Tongue (tissue), 2 donors: ENCODE measurements around the gene INO80. TPM values are rescaled to one million over a fixed set of nuclear protein-coding genes. Genes with fewer than 3 reads are reported as not detected.
"Not testable (repeated sequence)": the region's sequence is repeated elsewhere in the genome, so short reads cannot be mapped to it uniquely, and the experiment has no call there.

Experiments
- DNase-seq: peaks from one replicate; pipeline ENCODE4 v3.0.0-alpha.2; 2015
- total RNA-seq: library from RNA; depleted of rRNA; stranded (reverse); fragments of >200 nt; gene quantifications from one replicate; pipeline ENCODE4 v1.2.3, GENCODE V29; 2014

INO80 gene
- total RNA-seq, 1 donor from 2014 or later, result 33.4 TPM

DNA sequence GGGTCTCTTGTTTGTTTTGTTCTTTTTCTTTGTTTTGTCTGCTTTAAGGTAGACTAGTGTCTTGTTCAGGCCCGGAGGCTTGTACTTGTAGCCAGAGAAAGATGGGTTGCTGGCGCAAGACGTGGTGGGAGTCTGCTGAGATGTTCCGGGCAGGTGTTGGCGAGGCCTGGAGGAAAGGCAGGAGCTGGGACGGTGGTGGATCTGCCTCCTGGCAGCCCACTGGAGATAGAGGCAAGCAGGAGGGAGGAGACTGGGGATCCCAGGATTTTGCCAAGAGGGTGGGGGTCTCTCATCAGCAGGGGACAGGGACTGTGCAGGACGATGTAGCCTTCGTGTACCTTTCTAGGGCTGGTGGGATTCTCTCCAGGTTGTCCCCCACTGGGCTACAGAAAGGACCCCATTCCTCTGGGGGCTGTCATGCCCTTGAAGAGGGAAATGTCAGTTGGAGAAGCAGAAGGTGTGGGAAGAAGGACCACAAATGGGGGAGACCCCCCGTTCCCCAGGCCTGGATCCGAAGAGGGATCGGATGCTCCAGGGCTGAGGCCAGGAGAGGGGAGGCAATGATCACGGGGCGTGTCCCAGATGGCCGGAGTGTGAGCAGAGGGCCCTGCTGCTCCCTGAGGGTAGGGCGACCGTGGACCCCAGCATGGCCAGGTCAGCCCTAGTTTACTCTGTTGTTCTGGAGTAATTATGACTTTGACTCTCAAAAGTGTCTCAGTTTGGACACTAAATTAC, 155.8 kb downstream of the INO80 start:
- no peak for DNase-seq

DNA sequence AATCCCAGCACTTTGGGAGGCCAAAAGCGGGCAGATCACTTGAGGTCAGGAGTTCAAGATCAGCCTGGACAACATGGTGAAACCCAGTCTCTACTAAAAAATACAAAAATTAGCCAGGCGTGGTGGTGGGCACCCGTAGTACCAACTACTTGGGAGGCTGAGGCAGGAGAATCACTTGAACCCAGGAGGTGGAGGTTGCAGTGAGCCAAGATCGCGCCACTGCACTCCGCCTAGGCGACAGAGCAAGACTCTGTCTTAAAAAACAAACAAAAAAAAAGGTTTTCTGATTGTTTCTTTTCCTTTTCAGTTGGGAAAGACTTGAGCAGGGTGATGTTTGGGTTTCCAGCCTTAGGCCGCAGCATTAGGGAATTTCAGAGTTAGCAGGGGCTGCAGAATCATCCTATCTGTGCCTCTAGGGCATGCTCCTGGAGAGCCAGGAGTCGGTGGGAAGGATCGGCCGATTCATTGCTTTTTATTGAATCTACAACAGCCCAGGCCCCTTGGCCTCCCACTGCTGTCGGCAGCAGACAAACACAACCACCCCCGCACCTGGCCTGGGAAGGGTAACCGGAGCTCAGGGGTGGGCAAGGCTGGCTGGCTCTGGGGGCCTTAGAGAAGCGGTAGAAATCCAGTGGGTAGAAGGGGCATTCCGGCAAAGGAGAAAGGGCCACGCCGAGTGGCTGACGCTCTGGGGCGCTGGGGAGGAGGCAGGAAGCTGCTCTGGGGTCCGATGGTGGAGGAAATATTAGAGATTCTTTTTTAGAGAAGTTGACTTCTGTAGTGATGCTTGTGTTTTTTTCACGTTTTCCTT, 156.5 kb downstream of the INO80 start:
- no peak for DNase-seq

DNA sequence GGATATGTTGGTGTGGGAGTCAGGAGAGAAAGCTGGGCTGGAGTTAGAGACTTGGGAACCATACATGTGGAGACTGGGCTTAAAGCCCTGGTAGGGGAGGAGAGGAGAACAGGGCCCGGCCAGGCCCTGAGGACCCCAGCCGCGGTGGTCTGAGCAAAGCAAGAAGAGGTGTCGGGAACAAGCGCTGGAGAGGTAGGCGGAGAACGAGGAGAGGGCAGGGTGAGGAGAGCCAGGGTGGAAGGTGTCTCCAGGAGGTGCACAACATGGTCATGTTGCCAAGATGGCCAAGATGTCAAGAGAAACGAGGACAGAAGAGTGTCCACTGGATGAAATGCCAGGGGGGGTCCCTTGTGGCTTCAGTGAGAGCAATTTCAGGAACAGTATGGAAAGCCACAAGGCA, 157.4 kb downstream of the INO80 start:
- no peak for DNase-seq

DNA sequence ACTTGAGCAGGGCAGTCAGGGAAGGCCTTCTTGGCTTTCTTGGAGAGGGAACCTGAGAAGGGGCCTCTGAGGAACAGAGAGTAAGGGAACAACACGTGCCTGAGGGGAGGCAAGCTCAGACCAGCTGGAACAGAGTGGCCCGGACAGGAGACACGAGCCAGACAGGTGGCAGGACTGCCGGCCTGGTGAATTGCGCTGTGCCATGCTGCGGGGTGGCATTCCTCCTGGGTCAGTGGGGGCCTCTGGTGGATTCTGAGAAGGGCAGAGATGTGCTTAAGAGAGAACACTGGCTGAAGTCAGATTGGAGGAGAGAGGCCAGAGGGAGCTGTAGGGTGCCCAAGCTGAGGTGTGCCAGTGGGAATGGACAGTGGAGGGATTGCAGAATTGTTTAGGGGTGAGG, 157.9 kb downstream of the INO80 start:
- peak; percentile 81 for DNase-seq

DNA sequence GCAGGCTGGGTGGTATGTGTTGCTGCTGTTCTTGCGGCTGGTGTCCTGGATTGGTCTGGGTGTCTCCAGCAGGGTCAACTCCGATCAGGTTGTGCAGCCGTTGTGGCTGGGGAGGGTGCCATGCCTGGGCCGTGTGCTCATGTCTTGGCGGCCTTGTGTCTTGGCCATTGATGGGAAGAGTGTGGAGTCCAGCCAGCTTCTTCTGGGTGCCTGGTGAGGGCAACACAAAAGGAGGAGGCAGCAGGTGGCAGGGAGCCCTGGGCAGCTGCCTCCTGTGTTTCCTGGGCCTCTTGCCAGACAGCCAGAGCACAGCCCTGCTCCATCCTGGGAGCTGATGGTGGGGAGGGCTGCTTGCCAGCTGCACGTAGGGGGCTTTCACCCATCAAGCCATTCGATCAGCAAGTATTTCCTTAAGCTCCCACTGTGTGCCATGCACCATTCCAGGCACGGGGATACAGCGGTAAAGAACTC, 158.5 kb downstream of the INO80 start:
- DNase-seq, result peak; percentile 93

DNA sequence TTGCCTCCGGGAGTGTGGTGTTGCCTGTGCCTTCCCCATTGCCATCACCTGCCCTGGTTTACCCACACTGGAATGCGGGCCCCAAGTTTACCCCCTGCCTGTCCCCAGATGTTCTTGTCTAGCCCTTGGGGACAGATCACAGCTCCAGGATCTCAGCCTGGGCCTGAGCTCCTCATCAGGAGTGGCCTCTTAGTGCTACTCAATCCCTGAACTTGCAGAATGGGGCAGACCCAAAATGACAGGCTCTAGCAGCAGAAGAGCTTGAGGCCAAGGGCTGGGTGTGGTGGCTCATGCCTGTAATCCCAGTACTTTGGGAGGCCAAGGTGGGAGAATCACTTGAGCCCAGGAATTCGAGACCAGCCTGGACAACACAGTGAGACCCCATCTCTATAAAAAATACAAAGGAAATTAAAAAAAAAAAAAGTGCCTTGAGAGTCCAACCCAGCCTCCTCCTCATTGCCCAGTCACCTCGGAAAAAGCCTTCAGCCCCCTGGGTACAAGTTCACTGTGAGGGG, 159.0 kb downstream of the INO80 start:
- DNase-seq, result no peak

DNA sequence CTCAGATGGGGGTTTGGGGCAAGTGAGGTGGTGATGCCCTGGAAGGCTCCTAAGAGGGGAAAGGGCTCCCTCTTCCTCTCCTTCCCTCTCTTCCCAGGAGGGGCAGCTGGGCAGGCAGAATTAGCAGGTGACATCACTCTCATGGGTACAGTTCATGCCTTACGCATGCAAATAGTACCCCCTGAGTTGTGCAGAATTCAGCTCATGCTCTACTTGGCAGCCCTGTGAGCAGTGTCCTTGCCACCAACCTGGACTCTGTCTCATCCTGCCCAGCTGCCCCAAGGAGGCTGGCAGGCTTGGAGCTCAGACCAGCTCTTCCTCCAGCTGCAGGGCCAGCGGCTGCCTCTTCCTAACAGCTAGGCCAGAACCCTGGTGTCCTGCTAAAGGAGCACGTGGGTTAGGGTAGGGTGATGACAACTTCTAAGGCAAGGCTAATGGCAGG, 159.5 kb downstream of the INO80 start:
- peak; percentile 60 for DNase-seq

DNA sequence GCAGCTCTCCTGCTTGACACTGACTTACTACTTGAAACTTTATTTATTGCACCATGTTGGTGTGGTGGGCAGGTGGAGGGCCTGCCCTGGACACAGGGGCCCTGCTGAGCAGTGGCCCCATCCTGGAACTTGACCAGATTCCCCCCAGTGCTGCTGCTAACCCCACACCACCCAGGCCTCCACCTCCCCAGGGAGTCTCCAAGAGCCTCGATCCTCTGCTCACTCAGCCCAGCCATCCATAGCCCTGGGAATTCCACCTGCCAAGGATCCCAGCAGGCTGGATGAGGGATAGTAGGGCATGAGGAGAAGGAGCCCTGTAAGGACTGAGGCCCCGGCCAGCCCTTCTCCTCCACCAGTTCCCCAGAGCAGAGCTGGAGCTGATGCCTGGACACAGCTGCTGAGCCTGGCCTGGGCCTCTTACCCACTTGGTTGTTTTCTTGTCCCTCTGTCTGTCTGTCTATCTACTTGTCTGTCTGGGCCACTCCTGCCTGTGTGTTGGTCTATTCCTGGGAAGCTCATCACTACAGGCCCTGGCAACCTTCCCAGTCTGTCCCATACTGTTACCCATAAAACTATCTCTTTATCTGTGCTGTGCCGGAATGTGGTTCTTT, 160.0 kb downstream of the INO80 start:
- DNase-seq, result peak; percentile 50

DNA sequence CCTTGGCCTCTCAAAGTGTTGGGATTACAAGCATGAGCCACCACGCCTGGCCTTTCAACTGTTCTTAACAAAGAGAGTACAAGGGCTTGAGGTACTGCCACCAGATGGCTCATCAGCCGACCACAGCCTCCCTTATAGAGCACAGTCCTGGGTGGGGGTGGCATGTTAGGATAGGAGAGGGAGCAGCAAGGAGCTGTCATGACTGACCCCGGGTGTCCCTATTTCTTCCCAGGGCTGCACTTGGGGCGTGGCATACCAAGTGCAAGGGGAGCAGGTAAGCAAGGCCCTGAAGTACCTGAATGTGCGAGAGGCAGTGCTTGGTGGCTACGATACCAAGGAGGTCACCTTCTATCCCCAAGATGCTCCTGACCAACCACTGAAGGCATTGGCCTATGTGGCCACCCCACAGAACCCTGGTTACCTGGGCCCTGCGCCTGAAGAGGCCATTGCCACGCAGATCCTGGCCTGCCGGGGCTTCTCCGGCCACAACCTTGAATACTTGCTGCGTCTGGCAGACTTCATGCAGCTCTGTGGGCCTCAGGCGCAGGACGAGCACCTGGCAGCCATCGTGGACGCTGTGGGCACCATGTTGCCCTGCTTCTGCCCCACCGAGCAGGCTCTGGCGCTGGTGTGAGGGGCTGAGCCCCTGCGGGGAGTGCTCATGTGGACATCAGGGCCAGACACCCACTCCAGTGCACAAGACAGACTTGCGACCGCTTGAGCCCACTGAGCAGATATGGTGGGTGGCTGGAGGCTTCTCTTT, 160.8 kb downstream of the INO80 start:
- no peak for DNase-seq

DNA sequence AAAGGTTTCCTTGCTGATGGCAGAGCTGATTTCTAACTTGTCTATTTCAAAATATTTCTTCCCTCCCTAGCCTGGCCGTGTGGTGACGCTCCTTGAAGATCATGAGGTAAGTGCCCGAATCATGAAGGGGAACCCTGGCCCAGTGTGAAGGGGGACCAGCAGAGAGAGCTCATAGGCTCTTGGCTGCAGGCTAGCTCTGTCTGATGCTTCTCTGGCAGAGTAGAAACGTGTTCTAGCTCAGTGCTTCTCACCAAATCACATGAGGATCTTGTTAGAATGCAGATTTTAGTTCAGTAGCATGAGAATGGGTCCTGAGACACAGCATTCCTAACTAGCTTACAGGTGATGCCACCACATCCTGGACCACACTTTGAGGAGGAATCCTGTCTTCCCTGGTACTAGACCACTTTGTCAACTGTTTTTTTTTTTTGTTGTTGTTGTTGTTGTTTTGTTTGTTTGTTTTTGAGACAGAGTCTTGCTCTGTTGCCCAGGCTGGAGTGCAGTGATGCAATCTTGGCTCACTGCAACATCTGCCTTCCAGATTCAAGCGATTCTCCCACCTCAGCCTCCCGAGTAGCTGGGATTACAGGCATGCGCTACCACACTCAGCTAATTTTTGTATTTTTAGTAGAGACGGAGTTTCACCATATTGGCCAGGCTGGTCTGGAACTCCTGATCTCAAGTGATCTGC, 161.8 kb downstream of the INO80 start:
- not testable (repeated sequence) for DNase-seq

DNA sequence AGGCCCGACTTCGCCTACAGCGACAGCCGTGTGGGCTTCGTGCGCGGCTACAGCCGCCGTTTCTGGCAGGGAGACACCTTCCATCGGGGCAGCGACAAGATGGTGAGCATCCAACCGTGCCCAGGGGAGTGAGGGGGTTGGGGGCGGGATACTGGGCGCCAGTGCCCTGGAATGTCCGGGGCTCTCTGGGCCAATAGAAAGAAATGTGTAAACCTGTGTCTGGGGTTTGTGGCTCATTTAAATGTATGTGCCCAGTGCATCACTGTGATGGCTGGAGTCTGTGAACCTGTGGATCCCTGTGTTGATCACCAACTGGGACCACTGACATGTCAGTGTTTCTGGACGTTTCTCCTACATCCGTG, 162.4 kb downstream of the INO80 start:
- DNase-seq, result no peak

DNA sequence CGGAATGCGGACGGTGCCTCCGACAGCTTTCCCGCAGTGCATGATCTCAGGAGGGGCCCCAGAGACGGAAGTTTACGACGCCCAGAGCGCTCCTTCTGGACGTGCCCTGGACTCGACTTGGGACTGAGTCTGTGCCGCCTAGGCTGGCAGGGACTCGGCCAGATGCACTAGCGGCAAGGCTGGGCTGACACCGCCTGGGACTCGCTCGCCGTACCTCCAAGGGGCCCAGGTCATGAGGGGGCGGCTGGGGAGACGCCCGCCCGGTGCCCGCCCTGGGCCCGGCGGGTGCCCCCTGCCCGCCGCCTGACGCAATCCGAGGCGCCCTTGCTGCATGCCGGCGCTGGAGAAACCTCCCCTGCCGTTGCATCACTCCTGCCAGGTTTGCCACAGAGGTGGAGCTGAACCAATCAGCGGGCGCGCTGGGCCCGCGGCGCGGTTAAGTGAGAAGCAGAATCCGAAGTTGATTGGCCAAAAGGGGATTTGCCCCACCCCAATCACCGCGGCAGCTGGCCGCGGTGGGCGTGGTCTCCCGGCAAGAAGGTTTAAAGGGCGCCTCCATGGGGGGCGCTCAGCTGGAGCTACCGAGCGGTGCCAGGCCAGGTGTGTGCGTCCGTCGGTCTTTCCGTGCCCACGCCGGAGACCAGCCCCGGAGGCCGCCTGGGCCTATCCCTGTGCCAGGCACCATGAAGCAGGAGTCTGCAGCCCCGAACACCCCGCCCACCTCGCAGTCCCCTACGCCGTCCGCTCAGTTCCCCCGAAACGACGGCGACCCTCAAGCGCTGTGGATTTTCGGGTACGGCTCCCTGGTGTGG, 163.0 kb downstream of the INO80 start, which contains the start of gene CHAC1:
CHAC1 (plus strand) TSS at position 571 of the 812 bp plus-strand sequence; CDS start at position 684, 113 bp downstream.
- DNase-seq, result peak; percentile 93

DNA sequence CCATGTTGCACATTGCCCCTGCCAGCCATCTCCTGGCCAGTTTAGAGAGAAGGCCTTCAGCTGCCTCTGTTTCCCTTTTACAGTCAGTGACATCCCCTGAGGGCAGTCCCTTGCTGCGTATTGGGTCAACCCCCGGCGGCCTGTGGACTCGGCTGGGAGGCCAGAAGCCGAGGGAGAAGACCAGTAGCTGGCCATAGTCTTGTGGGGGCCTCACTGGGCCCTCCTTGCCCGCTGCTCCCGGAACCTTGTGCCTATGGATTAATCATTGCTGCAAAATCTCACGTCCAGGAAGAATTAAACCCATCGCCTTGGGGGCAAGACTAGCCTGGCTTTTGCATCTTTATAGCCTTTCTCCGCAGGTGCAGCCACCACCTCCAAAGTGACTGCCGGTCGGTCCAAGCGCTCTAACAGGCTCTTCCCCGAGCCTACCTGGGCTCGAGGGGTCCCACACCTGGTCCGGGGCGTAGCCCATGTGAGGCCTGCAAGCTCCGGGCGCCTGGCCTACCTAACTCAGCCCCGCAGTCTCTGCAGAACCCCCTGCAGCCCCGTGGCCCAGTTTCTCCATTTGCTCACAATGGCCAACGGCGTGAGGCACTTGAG, 163.7 kb downstream of the INO80 start:
- no peak for DNase-seq

DNA sequence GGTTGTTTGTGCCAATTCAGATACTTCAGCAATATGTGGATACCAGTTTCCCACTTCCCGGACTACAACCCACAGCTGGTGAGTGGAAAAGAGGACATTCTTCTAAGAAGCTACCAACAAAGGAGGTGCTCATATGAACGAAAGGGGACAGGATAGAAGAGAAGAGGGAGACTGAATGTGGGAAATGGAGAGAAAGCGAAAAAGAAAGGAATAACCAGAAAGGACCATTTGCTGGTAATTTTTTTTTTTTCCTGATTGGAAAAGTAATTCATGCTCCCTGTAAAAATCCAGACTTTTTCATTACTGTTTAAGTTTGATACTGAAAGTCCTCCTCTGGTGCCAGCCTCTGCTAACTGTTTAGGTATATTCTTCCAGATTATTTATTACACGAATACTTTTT, 164.3 kb downstream of the INO80 start:
- no peak for DNase-seq

DNA sequence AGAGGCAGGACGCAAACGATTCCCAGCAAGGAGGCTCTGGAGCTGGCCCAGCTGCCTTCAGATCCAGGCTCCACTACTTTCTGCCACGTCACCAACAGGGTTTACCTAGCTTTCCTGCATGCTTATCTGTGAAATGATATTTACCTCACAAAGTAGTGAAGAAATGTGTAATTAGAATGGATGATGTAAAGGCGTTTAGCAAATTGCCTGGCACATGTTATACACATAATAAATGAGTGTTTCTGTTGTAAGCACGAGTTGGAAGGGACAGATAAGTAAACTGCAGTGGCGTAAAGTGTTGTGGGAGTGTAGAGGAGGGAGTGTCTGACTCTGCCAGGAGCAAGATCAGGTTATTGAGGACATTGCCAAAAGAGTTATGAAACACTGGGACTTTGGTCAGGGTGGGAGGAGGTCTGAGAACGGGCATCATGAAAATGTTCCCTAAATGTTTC, 166.3 kb downstream of the INO80 start:
- DNase-seq, result no peak

DNA sequence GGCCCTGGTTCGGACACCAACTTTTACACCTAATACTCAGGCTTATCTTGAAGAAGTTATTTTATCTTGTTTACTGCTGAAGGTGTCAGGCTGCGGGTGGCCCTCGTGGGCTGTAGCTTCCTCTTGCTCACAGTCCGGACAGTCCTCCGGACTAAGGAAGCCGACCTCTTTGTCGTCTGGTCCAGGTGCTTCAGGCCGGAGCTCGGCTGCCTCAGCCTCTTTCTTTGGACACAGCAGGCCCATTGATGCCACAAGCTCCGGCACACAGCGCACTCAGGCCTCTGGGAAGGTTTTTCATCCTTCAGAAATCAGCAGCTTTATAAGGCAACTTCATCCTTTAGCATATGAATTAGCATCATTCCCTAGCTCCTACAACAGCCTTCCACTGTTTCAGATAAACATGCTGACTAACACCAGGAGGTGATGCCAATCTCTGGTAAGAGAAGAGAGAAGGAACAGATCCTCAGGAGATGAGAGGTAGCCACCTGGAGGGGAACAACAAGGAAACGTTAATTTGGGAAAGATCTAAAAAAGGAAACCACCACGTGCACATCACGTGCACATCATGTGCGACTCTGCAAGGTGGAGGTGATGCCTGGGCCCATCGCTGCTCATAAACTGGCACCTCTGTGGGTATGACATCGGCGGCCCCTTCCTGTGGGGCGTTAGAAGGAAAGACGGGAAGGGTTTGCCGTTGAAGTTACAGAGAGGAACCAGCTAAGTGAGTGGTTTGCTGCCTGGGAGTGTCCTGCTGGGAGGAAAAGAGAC, 167.2 kb downstream of the INO80 start:
- no peak for DNase-seq

DNA sequence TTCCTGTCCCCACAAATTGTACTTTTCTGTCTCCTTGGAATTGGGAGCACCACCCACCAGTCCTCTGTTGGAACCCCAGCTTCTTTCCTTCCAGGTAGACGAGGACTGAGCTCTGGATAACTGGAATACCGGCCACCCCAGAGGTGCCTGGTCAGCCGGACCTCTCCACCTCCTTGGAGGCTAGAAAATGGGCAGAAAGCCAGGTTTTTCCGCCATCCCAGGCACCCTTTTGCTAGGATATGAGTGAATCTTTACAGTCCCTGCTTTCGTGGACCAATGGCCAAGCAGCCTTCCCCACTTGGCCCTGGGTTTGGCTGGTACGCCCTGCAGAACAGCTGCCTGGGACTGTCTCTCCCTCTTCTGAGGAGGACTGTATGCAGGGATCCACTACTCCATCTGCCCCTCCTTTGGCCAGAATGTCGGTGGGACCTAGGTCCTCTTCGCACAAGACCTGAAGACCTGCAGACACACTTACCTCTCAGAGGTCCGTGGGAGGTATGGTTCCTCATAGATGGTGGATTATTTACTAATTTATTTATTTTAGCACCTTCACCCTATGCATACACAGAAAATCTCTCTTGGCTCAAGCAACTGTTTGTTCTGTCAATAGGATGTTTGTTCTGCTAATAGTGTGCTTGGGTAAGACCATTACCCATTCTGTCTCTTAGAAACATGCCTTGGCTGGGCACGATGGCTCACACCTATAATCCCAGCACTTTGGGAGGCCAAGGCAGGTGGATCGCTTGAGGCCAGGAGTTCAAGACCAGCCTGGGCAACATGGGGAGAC, 171.4 kb downstream of the INO80 start:
- no peak for DNase-seq

DNA sequence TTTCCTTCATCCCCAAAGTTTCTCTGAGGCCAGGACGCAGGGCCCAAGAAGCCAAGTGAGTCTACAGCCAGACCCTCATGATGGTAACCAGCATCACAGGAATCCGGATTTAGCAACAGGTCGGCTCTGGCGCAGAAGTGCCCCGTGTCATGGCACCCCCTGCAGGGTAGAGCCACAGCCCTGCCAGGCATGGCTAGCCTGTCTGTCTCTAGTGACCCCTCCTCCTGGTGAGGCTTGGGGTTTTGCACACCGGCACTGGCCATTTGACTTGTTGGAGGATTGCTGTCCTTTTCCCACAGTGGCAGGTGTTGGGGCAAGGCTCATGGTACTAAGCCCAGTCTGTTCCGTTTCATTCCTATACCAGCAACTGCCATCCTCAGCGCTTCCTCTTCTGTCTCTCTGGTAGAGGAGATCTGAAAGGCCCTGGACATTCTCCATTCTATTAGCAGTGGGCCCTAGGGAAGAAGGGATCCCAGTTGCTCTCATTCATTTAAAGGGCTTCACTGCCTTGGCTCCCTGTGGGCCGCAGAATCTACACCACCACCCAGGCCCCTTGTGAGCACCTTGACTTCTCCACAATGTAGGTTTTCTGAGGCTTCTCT, 172.2 kb downstream of the INO80 start:
- no peak for DNase-seq
